OCI-LY1 (cell line): Measurements from ENCODE around the gene DGCR8.

Source experiments
- EZH2 ChIP-seq: fragments of 200-600 bp; sonication (generic), shearing (Covaris generic); IDR thresholded peaks from 2 replicates; pipeline ENCODE4 v1.8.0; 2017; ENCODE audit warnings: borderline replicate concordance, mixed run types, mild to moderate bottlenecking, antibody characterized with exemption, low read length, moderate library complexity, mixed read lengths
- TF ChIP-seq, protein P1 (sequence below): fragments of 200-600 bp; sonication (generic), shearing (Covaris generic); IDR thresholded peaks from 2 replicates; pipeline ENCODE4 v1.5.1; 2017; ENCODE audit warnings: mild to moderate bottlenecking, antibody characterized with exemption, low read length, moderate library complexity, mixed read lengths

DNA sequence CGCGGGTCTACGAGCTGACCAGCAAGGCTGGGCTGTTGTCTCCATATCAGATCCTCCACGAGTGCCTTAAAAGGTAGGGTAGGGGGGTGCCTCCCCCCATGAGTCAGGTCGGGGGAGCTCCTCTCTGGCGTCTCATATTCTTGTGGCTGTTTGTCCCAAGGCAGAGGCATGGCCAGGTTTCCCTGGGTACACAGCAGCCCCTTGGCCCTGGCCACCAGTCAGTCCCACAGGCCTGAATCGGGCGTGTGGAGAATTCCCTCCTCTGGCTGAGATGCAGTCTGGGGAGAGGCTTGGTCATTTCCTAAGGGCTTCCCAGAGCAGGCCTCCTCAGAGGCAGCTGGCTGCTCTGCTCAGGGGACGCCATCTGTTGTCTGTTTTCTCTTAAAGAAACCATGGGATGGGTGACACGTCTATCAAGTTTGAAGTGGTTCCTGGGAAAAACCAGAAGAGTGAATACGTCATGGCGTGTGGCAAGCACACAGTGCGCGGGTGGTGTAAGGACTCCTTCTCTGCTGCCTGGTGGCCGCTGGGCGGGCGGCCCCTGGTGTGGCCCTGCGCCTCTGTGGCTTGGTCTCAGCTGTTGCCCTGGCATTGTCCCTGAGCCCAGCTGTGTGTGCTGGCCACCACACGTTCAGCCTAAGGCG lies 26.3 kb downstream of the DGCR8 start:
- TF ChIP-seq, protein P1, sequence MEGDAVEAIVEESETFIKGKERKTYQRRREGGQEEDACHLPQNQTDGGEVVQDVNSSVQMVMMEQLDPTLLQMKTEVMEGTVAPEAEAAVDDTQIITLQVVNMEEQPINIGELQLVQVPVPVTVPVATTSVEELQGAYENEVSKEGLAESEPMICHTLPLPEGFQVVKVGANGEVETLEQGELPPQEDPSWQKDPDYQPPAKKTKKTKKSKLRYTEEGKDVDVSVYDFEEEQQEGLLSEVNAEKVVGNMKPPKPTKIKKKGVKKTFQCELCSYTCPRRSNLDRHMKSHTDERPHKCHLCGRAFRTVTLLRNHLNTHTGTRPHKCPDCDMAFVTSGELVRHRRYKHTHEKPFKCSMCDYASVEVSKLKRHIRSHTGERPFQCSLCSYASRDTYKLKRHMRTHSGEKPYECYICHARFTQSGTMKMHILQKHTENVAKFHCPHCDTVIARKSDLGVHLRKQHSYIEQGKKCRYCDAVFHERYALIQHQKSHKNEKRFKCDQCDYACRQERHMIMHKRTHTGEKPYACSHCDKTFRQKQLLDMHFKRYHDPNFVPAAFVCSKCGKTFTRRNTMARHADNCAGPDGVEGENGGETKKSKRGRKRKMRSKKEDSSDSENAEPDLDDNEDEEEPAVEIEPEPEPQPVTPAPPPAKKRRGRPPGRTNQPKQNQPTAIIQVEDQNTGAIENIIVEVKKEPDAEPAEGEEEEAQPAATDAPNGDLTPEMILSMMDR = no peak
- TF ChIP-seq EZH2 = no peak
